AG04450 (cell line): ENCODE results near the gene YAP1. TPM values are rescaled to one million over a fixed set of nuclear protein-coding genes. Genes with fewer than 3 reads are reported as not detected.
"Not testable (repeated sequence)": the region's sequence is repeated elsewhere in the genome, so short reads cannot be mapped to it uniquely, and the experiment has no call there.

Experiments used
- CTCF ChIA-PET: fragments of 300-600, 350-600 bp; formaldehyde crosslinking; extraction: SDS; loops from one replicate; lab custom pipeline; 2022; ENCODE audit warnings: antibody characterized with exemption, inconsistent platforms; lab: Charles Lee
- POLR2A ChIA-PET: fragments of 350-600 bp; formaldehyde crosslinking; extraction: SDS; loops from one replicate; lab custom pipeline; 2021; ENCODE audit warnings: antibody characterized with exemption, inconsistent platforms; lab: Yijun Ruan, JAX
- DNase-seq: peaks from one replicate; pipeline ENCODE4 v3.0.0-alpha.2; 2011; ENCODE audit warnings: low read depth, low spot score
- H3K27ac ChIP-seq: one replicate; pipeline ENCODE4 v1.5.1; 2012; ENCODE audit warnings: low read depth, low read length, control low read depth
- H3K27me3 ChIP-seq: one replicate; pipeline ENCODE4 v1.6.0; 2012; ENCODE audit warnings: low read length; ENCODE audit not compliant: control insufficient read depth, insufficient read depth
- H3K4me3 ChIP-seq: 2 replicates; pipeline ENCODE4 v1.5.1; 2011; ENCODE audit warnings: mild to moderate bottlenecking, low read depth, low read length, control low read depth
- H3K9me3 ChIP-seq: 2 replicates; pipeline ENCODE4 v1.5.1; 2012; ENCODE audit warnings: low read length; ENCODE audit not compliant: control insufficient read depth, insufficient read depth
- CTCF ChIP-seq: IDR thresholded peaks from 2 replicates; pipeline ENCODE4 v1.5.1; 2011; ENCODE audit warnings: low read depth, low read length, control low read depth, inconsistent platforms
- polyA plus RNA-seq: library from polyadenylated mRNA; depleted of rRNA; stranded (reverse); fragments of >200 nt; gene quantifications from 2 replicates; pipeline ENCODE4 v1.2.3, GENCODE V29; 2011

Gene YAP1
- polyA plus RNA-seq, 1 experiment: 117 TPM

DNA sequence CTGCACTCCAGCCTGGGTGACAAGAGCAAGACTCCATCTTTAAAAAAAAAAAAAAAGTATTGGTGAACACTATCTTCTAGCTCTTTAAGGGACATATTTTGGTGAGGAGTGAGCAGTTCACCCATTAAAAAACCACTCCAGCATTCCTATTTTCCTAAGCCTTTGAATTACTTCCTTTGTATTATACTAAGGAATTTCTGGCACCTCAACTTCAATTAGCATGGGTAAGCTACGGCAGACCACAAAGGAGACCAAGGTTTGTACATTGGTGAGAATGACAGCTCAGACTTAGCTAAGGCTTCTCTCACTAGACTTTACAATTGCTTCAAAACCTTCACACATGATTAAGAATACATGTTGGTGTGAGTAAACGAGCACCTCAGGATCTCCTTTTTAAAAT lies 150.0 kb downstream of the YAP1 start:
- CTCF ChIA-PET: no interaction called here
- H3K27me3 ChIP-seq: no peaks in the 10 kb centered on the region

GRCh38 chr11:102263379-102264003 lies 153.2 kb downstream of the YAP1 start:
- ChIA-PET CTCF (no interaction called here), POLR2A (no interaction called here)
- no peak for DNase-seq
- Histone ChIP-seq H3K4me3 (no peak overlapping the region), H3K27me3 (no peaks in the 10 kb centered on the region), H3K27ac (no peak overlapping the region), H3K9me3 (no peaks in the 10 kb centered on the region; the same call in 1 of the 2 replicates)
- TF ChIP-seq CTCF: no peak

More for the DNA sequence above, 150.0 kb downstream of the YAP1 start:
- H3K27ac ChIP-seq: no peak overlapping the region
- POLR2A ChIA-PET: interaction anchor here (0.6 kb wide), 1 partner anchor 28 kb away, joined by 4 read pairs; no protein-coding TSS in a partner anchor
- H3K9me3 ChIP-seq: no peaks in the 10 kb centered on the region
- H3K4me3 ChIP-seq: no peak overlapping the region
- no peak for DNase-seq
- no peak for TF ChIP-seq CTCF

- H3K27ac ChIP-seq, H3K4me3 ChIP-seq, H3K9me3 ChIP-seq, H3K27me3 ChIP-seq, DNase-seq, CTCF ChIA-PET: not testable (repeated sequence)
- POLR2A ChIA-PET: interaction anchor here (0.7 kb wide), 1 partner anchor 339 kb away, joined by 3 read pairs; no protein-coding TSS in a partner anchor
Measured at GRCh38 chr11:102264704-102265103, 154.5 kb downstream of the YAP1 start.

GRCh38 chr11:102266099-102266498 lies 155.9 kb downstream of the YAP1 start:
- no peak for DNase-seq
- H3K4me3 ChIP-seq: no peak overlapping the region
- CTCF ChIA-PET: no interaction called here
- POLR2A ChIA-PET: interaction anchor here (0.6 kb wide), 1 partner anchor 1458 kb away, joined by 8 read pairs; no protein-coding TSS in a partner anchor
- no peak overlapping the region for H3K27ac ChIP-seq
- TF ChIP-seq CTCF: no peak
- no peaks in the 10 kb centered on the region; the same call in 1 of the 2 replicates for H3K9me3 ChIP-seq
- H3K27me3 ChIP-seq: no peaks in the 10 kb centered on the region

DNA sequence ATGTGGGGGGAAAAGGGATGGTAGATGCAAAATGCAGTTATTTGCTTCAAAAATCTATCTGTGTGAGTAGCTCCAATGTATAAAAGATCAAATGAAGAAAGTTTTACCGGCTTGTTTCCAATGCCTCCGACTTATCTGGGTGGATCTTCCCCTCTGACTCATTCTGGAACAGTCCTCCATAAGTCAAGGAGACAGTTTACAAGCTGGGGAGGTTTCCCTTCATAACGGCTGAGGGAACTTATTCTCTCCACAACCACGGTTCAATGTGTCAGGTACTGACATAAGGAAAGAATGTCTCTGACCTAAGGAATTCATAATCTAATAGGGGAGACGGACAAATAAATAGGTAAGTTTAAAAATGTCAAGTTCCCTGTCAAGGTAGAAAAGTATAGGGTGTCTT lies 157.4 kb downstream of the YAP1 start:
- Histone ChIP-seq H3K4me3 (peak overlapping the region; percentile 62), H3K9me3 (no peaks in the 10 kb centered on the region; the same call in 1 of the 2 replicates), H3K27ac (peak overlapping the region; percentile 57), H3K27me3 (no peaks in the 10 kb centered on the region)
- no peak for DNase-seq
- ChIA-PET CTCF (interaction anchor here (1.9 to 2.7 kb wide), 2 partner anchors 12 to 22 kb away, joined by 7 to 14 read pairs; no protein-coding TSS in a partner anchor), POLR2A (interaction anchor here (0.6 to 0.9 kb wide), 2 partner anchors 81 to 153 kb away, joined by 3 to 4 read pairs; no protein-coding TSS in a partner anchor)
- TF ChIP-seq CTCF: no peak
